Measurements from ENCODE around the gene HEPN1. TPM values are rescaled to one million over a fixed set of nuclear protein-coding genes. Genes with fewer than 3 reads are reported as not detected.

HEPN1 gene
- total and polyA plus RNA-seq, 2 of the 8 experiments (the other 6 are each of a cell fraction or from before 2014, with no cell fraction given), result not detected

GRCh38 chr11:124886476-124886875 is 32.6 kb upstream of the HEPN1 start (continued):
- TF ChIP-seq TAF7 (optimal IDR thresholded peaks at IDR 0.05; ENCODE audit: borderline replicate concordance, low read depth, low read length) (no peak), CEBPB (IDR thresholded peaks at IDR 0.05; ENCODE audit: low read depth, low read length) (no peak)
